Panc1 (cell line): ENCODE results near the gene SBDS. TPM values are rescaled to one million over a fixed set of nuclear protein-coding genes. Genes with fewer than 3 reads are reported as not detected.

Experiments used
- ATAC-seq: fragments of 200-7000 bp; cut with Tn5 transposase; 2 replicates; pipeline ENCODE4 v1.9.1; 2020; ENCODE audit warnings: mild to moderate bottlenecking, moderate library complexity
- BruUV-seq: library from RNA; stranded (reverse); fragments of 400-500 nt; replicated peaks from 2 replicates; lab custom pipeline; 2021; lab: Mats Ljungman, UMichigan
- CTCF ChIA-PET: fragments of 300-600 bp; sonication (Branson Sonifier 250); formaldehyde crosslinking; loops from one replicate; lab custom pipeline; 2022; ENCODE audit warnings: antibody characterized with exemption; lab: Charles Lee
- POLR2A ChIA-PET: fragments of 300-600 bp; sonication (Branson Sonifier 250); formaldehyde crosslinking; loops from one replicate; lab custom pipeline; 2022; ENCODE audit warnings: antibody characterized with exemption; lab: Charles Lee
- DNase-seq: peaks from one replicate; pipeline ENCODE4 v3.0.0-alpha.2; 2010; ENCODE audit warnings: low read depth, low spot score
- H3K27ac ChIP-seq: 2 replicates; pipeline ENCODE4 v1.5.1; 2011; ENCODE audit warnings: mild to moderate bottlenecking, low read length, inconsistent platforms
- H3K27me3 ChIP-seq: fragments of 200-500 bp; sonication (Bioruptor generic); 2 replicates; pipeline ENCODE4 v1.6.0; 2014; ENCODE audit warnings: low read length, inconsistent platforms; ENCODE audit not compliant: control insufficient read depth, insufficient read depth
- H3K36me3 ChIP-seq: fragments of 200-500 bp; sonication (Bioruptor generic); 2 replicates; pipeline ENCODE4 v1.5.1; 2014; ENCODE audit warnings: inconsistent platforms, mild to moderate bottlenecking, low read length, moderate library complexity; ENCODE audit not compliant: control insufficient read depth, insufficient read depth
- H3K4me1 ChIP-seq: 2 replicates; pipeline ENCODE4 v1.5.1; 2011; ENCODE audit warnings: inconsistent platforms, mild to moderate bottlenecking, low read length, moderate library complexity; ENCODE audit not compliant: control insufficient read depth, insufficient read depth
- H3K4me3 ChIP-seq, 2 experiments: 2 replicates each; pipeline ENCODE4 v1.5.1; 2011 to 2012; ENCODE audit warnings: low read depth in 2 of 2, low read length in 2 of 2, mild to moderate bottlenecking in 2 of 2, inconsistent platforms in 1 of 2, moderate library complexity in 1 of 2
- H3K9me3 ChIP-seq: fragments of 200-500 bp; sonication (Bioruptor generic); 2 replicates; pipeline ENCODE4 v1.5.1; 2014; ENCODE audit warnings: low read depth, mild to moderate bottlenecking, inconsistent platforms, low read length, moderate library complexity; ENCODE audit not compliant: control insufficient read depth, insufficient read depth
- CTCF ChIP-seq: fragments of 450-650 bp; IDR thresholded peaks from 2 replicates; pipeline ENCODE4 v1.5.1; 2017; ENCODE audit warnings: mild to moderate bottlenecking
- POLR2AphosphoS5 ChIP-seq: IDR thresholded peaks from 2 replicates; pipeline ENCODE4 v1.6.1; 2012; ENCODE audit warnings: mild to moderate bottlenecking, low read depth, low read length, moderate library complexity
- REST ChIP-seq, 2 experiments: IDR thresholded peaks; 2 replicates each; pipeline ENCODE4 v1.6.1; 2011 to 2012; ENCODE audit warnings: low read depth in 2 of 2, control low read depth in 1 of 2, low read length in 1 of 2, mild to moderate bottlenecking in 1 of 2, moderate library complexity in 1 of 2; ENCODE audit not compliant: insufficient read depth in 1 of 2
- SIN3A ChIP-seq: IDR thresholded peaks from 2 replicates; pipeline ENCODE4 v1.6.1; 2012; ENCODE audit warnings: low read depth, mild to moderate bottlenecking, low read length, moderate library complexity, borderline replicate concordance; ENCODE audit not compliant: insufficient read depth
- TCF7L2 ChIP-seq: IDR thresholded peaks from 2 replicates; pipeline ENCODE4 v1.6.1; 2011; ENCODE audit warnings: mild to moderate bottlenecking, low read depth, low read length, inconsistent platforms
- in situ Hi-C: cut with HindIII; loops from 2 replicates; pipeline ENCODE4 v1.10.0; 2016; ENCODE audit warnings: low sequenced_read_pairs, low pct_unique_long_range_greater_than_20kb
- intact Hi-C: fragments of 100-400 bp; cut with micrococcal nuclease; formaldehyde crosslinking; loops from one replicate; pipeline ENCODE4 v1.10.0; 2022; ENCODE audit not compliant: unreplicated experiment
- total RNA-seq: library from RNA; stranded (reverse); gene quantifications from one replicate; pipeline ENCODE4 v1.2.1, GENCODE V29; 2021; ENCODE audit not compliant: unreplicated experiment

Gene SBDS
- total RNA-seq, 1 experiment from 2014 or later: 82.8 TPM

- TF ChIP-seq SIN3A (no peak), TCF7L2 (no peak), REST (IDR thresholded peaks at IDR 0.05; ENCODE audit: insufficient read depth in 1 of 2, low read depth in 2 of 2, low read length in 1 of 2) (no peak), POLR2AphosphoS5 (no peak), CTCF (no peak)
- DNase-seq (no peak), ATAC-seq (no peak)
- intact Hi-C loops (no loop called here), in situ Hi-C loops (no loop called here)
- Histone ChIP-seq H3K4me3 (no peak overlapping the region), H3K9me3 (no peaks in the 10 kb centered on the region), H3K36me3 (no peaks in the 10 kb centered on the region; the same call in 1 of the 2 replicates), H3K27ac (no peak overlapping the region), H3K4me1 (no peaks in the 10 kb centered on the region), H3K27me3 (no peaks in the 10 kb centered on the region)
- BruUV-seq: no TSS peak
- ChIA-PET POLR2A (no interaction called here), CTCF (no interaction called here)
Measured at GRCh38 chr7:66937940-66938339, 57.4 kb downstream of the SBDS start.

Other genes with a start within 250 kb of the SBDS start
- gene TMEM248, start 74.4 kb downstream of the SBDS start, total RNA-seq: 176 TPM
- 24.5 TPM for gene TYW1, start 1.2 kb upstream of the SBDS start, total RNA-seq